Activated CD4-positive, alpha-beta T cell treated with anti-CD3 and anti-CD28 coated beads for 48 hours (primary cell): ENCODE data around the gene ELL2.

ENCODE experiments used
- DNase-seq: peaks from one replicate; pipeline ENCODE4 v3.0.0-alpha.2; 2020

ELL2 gene

GRCh38 chr5:95983080-95983479, 21.4 kb upstream of the ELL2 start:
- no peak for DNase-seq

- DNase-seq = no peak
Measured at GRCh38 chr5:95976606-95977005, 15.0 kb upstream of the ELL2 start.

DNA sequence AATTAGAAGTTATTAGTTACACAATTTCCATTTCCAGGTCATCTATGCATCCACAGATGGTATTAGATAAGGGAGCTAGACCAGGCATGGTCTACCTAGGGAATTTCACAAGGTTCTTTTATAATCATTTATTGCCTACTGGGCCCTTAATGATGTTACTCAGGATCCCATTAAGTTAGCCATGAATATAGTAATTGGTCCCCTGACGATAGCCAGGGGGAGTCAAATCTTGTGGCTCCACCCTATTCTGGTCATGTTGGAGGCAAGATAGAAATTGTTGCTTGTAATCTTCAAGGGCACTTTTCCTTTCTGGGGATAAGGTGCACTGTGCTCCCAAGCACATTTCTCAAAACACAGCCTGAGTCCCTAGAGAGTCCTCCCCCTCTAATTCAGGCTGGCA, 14.1 kb upstream of the ELL2 start:
- no peak for DNase-seq

DNA sequence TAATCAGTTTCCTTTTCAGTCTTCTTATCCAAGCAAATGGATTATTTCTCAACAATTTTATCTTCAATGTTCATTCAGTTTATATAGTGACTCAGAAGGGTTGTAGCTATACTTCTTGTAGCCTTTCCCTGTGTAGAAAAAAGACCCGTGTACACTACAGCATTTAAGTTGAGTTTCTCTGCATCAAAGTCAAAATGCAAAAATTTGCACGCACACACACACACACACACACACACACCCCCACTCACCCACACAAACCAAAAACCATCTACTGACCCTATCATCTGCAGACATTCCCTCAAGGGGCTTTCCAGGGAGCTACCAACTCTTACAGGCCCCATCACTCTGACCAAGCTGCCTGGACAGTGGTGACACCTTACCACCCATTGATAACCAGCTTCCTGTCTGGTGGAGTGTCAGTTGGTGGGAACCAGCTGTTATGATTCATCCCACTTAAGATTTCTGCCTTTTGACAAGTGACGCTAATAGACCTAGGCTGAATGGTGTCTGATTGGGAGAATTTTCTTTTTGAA, 12.2 kb upstream of the ELL2 start:
- no peak for DNase-seq

DNA sequence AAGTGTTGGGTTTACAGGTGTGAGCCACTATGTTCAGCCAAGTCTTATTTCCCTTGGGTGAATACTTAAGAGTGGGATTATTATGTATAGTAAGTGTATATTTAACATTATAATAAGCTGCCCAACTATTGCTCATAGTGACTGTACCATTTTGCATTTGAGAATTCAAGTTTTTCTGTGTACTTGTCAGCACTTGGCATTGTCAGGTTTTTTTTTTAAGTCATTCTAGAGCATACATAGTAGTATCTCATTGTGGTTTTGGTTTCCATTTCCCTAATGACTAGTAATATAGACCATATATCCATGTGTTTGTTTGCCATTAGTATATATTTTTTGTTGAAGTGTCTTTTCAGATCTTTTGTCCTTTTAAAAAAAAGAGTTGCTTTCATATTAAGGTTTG, 10.5 kb upstream of the ELL2 start:
- DNase-seq = no peak

- DNase-seq = no peak
Measured at GRCh38 chr5:95970359-95970704, 8.7 kb upstream of the ELL2 start.

- DNase-seq = no peak
Measured at GRCh38 chr5:95969651-95970358, 8.2 kb upstream of the ELL2 start.

DNA sequence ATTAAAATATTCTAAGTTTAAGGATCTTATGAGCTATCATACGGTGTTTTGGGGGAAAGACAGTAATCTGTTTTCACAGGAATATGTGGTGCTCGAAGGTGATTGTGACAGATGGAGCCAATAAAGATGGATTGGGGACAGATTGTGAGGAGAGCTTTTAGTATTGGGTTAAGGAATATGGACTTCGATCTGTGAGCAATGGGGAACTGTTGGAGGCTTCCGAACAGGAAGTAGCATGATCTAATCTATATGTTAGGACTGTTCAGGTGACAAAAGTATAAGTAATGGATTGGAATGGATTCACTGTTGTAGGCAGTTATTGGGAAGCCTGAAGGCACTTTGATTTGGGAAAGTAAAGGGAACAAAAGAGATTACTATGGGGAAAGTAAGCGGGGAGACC, 7.4 kb upstream of the ELL2 start:
- no peak for DNase-seq

DNA sequence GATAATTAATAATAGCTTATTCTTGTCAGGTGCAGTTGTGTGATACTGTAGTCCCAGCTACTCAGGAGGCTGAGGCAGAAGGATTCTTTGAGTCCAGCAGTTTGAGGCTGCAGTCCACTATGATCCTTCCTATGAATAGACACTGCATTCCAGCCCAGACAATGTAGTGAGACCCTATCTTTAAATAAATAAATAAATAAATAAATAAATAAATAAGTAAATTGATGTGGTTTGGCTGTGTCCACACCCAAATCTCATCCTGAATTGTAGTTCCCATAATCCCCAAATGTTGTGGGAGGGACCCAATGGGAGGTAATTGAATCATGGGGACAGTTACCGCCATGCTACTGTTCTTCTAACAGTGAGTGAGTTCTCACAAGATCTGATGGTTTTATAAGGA, 5.6 kb upstream of the ELL2 start:
- DNase-seq = no peak

- DNase-seq = no peak
Measured at GRCh38 chr5:95966005-95966404, 4.4 kb upstream of the ELL2 start.

GRCh38 chr5:95963650-95964410, 2.2 kb upstream of the ELL2 start:
- DNase-seq = peak; percentile 48

- peak; percentile 24 for DNase-seq
Measured at GRCh38 chr5:95962785-95963184, 1.1 kb upstream of the ELL2 start.

DNA sequence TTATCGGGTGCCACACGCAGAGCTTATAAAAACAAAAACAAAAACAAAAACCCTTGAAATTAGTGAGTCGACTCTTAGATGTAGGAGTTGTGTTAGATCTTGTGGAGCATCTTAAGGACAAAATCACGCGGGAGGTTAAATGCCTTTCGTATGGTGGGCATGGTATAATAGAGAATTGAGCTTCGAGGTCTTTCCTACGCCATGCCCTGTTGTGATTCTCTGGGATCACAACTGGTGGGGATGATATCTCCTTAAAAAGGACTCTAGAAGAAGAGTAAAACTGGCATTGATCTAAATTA, 773 bp upstream of the ELL2 start:
- no peak for DNase-seq

DNA sequence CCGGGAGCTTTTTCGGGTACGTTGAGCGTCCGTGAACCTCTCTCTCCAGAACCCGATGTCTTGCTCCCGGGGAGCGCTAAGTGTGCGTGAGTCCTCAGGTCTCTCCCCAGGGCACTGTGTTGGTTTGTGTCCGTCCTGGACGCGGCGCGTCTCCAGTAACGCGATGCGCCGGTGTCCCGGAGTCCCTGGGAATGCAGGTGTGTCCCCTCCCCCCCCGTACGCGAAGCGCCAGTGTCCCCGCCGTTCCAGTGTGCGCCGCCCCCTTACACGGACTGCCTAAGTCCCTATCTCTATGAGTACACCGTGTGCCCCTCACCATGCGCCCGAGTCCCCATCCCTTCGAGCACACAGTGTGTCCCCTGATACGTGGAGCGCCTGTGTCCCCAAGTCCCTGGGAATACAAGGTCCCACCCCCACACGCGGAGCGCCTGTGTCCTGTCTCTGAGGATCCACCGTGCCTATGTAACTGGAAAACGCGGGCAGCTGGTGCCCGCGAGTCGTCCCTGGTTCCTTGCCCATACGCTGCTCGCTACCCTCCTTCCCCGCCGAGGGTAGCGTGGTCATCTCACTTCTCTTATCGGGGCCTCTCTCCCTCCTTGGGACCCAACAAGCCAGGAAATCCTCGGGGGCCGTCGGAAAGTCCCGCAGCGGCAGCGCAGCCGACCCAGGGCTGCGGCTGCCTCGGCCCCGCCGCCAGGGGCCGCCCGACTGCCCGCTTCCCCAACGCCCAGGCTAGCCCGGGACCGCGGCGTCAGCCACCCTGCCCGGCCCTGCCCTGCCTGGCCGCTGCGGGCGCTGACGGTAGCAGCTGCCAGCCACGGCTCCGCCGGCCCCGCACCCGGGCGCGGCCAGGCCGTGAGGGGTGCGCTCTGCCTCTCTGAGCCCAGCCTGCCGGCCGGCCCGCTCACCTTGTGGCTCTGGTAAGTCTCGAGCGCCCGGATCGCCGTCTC, 709 bp downstream of the ELL2 start:
- peak; percentile 81 for DNase-seq

DNA sequence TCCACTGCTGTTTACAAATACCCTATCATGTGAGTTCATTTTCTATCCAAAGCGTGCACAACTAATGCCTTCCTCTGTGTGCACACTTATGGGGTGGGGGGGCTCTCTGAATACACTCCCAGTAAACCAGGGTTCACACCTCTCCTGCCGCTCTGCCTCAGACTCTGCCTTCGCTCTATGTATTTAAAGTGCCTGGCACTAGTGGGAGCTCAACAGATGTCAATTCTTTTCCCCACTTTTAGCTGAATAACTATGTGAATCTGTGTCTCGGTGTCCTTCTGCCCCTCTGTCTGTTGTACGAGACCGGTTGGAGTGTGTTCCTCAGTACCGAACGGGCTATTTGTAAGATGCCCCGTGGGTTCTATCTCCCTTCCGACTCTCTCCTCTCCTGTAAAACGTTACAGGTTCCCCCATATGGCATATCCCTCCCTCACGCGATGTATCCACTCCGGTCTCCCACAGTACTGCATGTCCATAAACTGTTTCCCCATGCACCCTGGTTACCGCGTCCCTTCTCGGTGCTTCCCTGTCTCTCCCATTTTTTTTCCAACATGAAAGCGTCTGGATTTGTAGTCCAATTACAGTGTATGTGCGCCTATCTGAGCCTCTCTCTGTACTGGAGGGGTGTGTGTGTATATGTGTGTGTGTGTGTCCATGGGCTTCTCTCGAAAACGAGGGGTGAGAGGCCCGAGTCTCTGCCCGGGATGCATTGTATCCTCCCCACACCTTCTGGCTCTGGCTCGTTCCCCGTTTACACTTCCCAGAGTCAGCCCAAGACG, 1.6 kb downstream of the ELL2 start:
- no peak for DNase-seq

DNA sequence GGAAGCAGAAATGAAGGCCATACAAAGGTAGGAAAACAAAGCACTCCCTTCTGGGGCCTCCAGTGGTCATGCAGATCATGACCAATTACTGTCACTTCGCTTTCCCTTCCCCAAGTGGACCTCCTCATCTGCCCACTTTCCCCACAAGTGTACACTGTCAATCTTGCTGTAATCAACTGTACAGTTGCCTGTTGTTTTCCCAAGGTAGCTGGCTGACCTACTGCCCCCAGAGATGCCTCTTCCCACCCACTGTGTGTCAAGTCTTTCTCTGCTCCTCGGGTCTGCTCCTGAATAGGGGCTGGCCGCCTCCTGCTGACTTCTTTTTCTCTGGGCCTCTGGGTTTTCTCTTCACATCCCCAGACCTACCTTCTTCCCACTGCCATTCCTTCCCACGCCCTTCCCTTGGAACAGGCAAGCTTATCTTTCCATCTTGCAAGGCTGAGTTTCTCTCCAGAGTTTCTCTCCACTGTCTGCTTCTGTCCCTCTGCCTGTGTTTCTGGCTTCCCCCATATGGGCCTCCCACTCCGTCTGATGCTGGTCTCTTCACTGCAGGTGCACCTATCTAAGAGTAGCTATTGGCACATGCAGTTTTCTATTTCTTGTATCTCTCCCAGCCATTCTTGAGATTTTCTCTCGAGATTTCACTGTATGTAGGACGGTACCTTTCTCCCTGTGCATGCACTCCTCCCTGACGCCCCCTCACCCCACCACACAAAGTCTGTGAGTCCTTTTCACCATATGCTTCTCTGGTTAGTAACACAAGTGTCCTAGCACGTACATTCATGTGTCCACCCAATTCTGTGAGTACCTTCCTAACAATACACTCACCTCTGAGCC, 2.4 kb downstream of the ELL2 start:
- DNase-seq = no peak

DNA sequence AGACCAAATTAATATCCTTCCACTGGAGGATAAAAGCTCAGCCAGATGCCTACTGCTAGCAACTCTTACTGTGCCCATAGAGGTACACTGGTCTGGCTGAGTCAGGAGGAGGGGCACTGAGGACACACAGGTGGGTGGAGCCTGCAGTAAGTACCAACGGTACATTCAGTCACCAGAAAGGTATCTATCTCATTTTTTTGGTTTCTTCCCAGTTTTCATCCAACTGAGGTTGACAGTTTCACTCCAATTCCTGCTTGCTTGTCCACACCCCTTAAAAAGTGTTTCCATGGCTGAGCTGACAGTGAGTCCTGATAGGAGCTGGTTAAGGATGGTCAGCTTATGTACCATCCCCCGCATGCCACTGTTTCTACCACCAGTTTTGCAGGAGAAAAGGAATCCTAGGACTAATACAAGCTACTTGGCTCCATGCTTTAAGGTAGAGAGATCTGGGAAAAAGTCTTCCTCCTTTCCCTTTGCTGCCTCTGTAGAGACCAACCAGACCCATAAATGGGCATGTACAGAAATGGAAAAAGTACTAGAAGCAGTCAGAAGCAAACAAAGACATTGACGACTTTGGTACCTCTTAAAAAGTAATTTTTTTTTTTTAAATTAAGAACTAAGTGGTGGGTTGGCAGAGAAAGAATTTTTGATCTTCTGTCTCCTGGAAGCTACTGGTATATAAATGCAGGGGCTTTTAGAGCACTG, 3.2 kb downstream of the ELL2 start:
- peak; percentile 27 for DNase-seq

- DNase-seq = no peak
Measured at GRCh38 chr5:95957561-95958203, 4.0 kb downstream of the ELL2 start.

- no peak for DNase-seq
Measured at GRCh38 chr5:95956900-95957293, 4.8 kb downstream of the ELL2 start.

GRCh38 chr5:95956021-95956899, 5.4 kb downstream of the ELL2 start:
- DNase-seq = no peak
